ENCODE measurements around the gene ADGRB3.

GRCh38 chr6:68677058-68677457, 42.0 kb downstream of the ADGRB3 start:
- TF ChIP-seq CTCF (IDR thresholded peaks at IDR 0.05): no peak
- no peak for TF ChIP-seq EP300 (IDR thresholded peaks at IDR 0.05)
- TF ChIP-seq POLR2A (IDR thresholded peaks at IDR 0.05): no peak
- no peak for TF ChIP-seq POLR2AphosphoS5 (IDR thresholded peaks at IDR 0.05)
